GM12878 (cell line): Measurements from ENCODE around the gene OOSP4B. TPM values are rescaled to one million over a fixed set of nuclear protein-coding genes. Genes with fewer than 3 reads are reported as not detected.
"Not testable (repeated sequence)": the region's sequence is repeated elsewhere in the genome, so short reads cannot be mapped to it uniquely, and the experiment has no call there.

Experiments
- ATAC-seq: fragments of 200-7000 bp; cut with Tn5 transposase; 3 replicates; pipeline ENCODE4 v1.9.1; 2020; ENCODE audit warnings: mild to moderate bottlenecking, moderate library complexity
- BruUV-seq: library from RNA; stranded (reverse); fragments of 400-500 nt; replicated peaks from 2 replicates; lab custom pipeline; 2021; lab: Mats Ljungman, UMichigan
- CTCF ChIA-PET: fragments of 300-600 bp; sonication (Branson Sonifier 250); formaldehyde crosslinking; extraction: SDS; loops from one replicate; lab custom pipeline; 2021; ENCODE audit warnings: inconsistent platforms; lab: Yijun Ruan, JAX
- POLR2A ChIA-PET: fragments of 350-600 bp; formaldehyde crosslinking; extraction: SDS; loops from one replicate; lab custom pipeline; 2021; ENCODE audit warnings: inconsistent platforms; lab: Charles Lee
- RAD21 ChIA-PET: fragments of 300-600 bp; sonication (Branson Sonifier 250); formaldehyde crosslinking; loops from one replicate; lab custom pipeline; 2023; ENCODE audit warnings: antibody characterized with exemption; ENCODE audit not compliant: unreplicated experiment; lab: Charles Lee
- SMC1A ChIA-PET: fragments of 300-600 bp; sonication (Branson Sonifier 250); formaldehyde crosslinking; loops from one replicate; lab custom pipeline; 2023; ENCODE audit not compliant: unreplicated experiment, uncharacterized antibody; lab: Charles Lee
- DNase-seq: peaks from one replicate; pipeline ENCODE4 v3.0.0-alpha.2; 2011; ENCODE audit warnings: low read depth, low spot score
- FAIRE-seq: peaks from 3 replicates; lab custom pipeline; 2011; peaks lifted over from hg19 to GRCh38; lab: Jason Lieb, UNC
- H2AFZ ChIP-seq: 2 replicates; pipeline ENCODE4 v1.6.0; 2011; ENCODE audit warnings: low read depth, low read length, control low read depth; ENCODE audit not compliant: control insufficient read depth
- H3K27ac ChIP-seq: 2 replicates; pipeline ENCODE4 v1.5.1; 2011; ENCODE audit warnings: control low read depth; ENCODE audit not compliant: control insufficient read depth, insufficient read depth
- H3K27me3 ChIP-seq, 2 experiments: replicated peaks in 1 of 2; 2 replicates each; pipeline versions ENCODE4 v1.6.0 to v1.6.1; 2011; ENCODE audit warnings: low read length in 1 of 2; ENCODE audit not compliant: control insufficient read depth in 2 of 2, insufficient read depth in 2 of 2
- H3K36me3 ChIP-seq, 2 experiments: 2 replicates each; pipeline ENCODE4 v1.5.1; 2011; ENCODE audit warnings: low read length in 1 of 2; ENCODE audit not compliant: control insufficient read depth in 2 of 2, insufficient read depth in 2 of 2
- H3K4me1 ChIP-seq: 2 replicates; pipeline ENCODE4 v1.6.1; 2011; ENCODE audit warnings: mild to moderate bottlenecking, low read length, moderate library complexity, mixed read lengths; ENCODE audit not compliant: control insufficient read depth, insufficient read depth
- H3K4me2 ChIP-seq: 2 replicates; pipeline ENCODE4 v1.6.0; 2011; ENCODE audit warnings: control low read depth; ENCODE audit not compliant: control insufficient read depth, insufficient read depth
- H3K4me3 ChIP-seq: fragments of 200-600 bp; sonication (generic); 2 replicates; pipeline ENCODE4 v1.5.1; 2016
- H3K79me2 ChIP-seq: 2 replicates; pipeline ENCODE4 v1.6.0; 2011; ENCODE audit warnings: low read length; ENCODE audit not compliant: control insufficient read depth, insufficient read depth
- H3K9ac ChIP-seq: 2 replicates; pipeline ENCODE4 v1.8.0; 2011; ENCODE audit warnings: low read length, control low read depth, mixed read lengths; ENCODE audit not compliant: control insufficient read depth, insufficient read depth
- H3K9me3 ChIP-seq: replicated peaks from 3 replicates; pipeline ENCODE4 v1.5.1; 2011; ENCODE audit warnings: mild to moderate bottlenecking, low read length; ENCODE audit not compliant: control insufficient read depth, insufficient read depth
- H4K20me1 ChIP-seq: 2 replicates; pipeline ENCODE4 v1.6.0; 2011; ENCODE audit not compliant: control insufficient read depth, insufficient read depth
- GABPA ChIP-seq: IDR thresholded peaks from 2 replicates; pipeline ENCODE4 v1.6.1; 2014; ENCODE audit warnings: antibody characterized with exemption, low read depth, mild to moderate bottlenecking, inconsistent platforms
- SIN3A ChIP-seq: IDR thresholded peaks from 2 replicates; pipeline ENCODE4 v1.6.1; 2012; ENCODE audit warnings: low read depth, low read length, improper control_type of control experiment
- TCF7 ChIP-seq: IDR thresholded peaks from 2 replicates; pipeline ENCODE4 v1.6.1; 2014; ENCODE audit warnings: antibody characterized with exemption, borderline replicate concordance
- ZNF592 ChIP-seq: fragments of 450-650 bp; IDR thresholded peaks from 2 replicates; pipeline ENCODE4 v1.6.1; 2017; ENCODE audit warnings: mild to moderate bottlenecking, moderate library complexity
- WGBS: methylation state at CpG from one replicate; pipeline ENCODE4 v1.1.6; 2016; ENCODE audit warnings: low lambda C conversion rate; ENCODE audit not compliant: insufficient replicate concordance, insufficient coverage; ENCODE audit errors: missing lambda C conversion rate; 5-methylcytosine and 5-hydroxymethylcytosine counted together
- in situ Hi-C: fragments of 300-500 bp; cut with MboI; formaldehyde crosslinking; loops from 9 replicates; pipeline ENCODE4 v1.14.3; 2018; ENCODE audit warnings: mixed read lengths
- intact Hi-C: fragments of 100-400 bp; cut with micrococcal nuclease; formaldehyde crosslinking; loops from one replicate; pipeline ENCODE4 v1.14.2; 2022; ENCODE audit not compliant: unreplicated experiment
- polyA plus RNA-seq, 11 experiments: library from polyadenylated mRNA; depleted of rRNA in 4 of 11; unstranded in 6 of 11; stranded (reverse) in 5 of 11; fragments of >200 nt; fragmentation: Nextera tagmentation in 4 of 11; fragmentation: Illumina TruSeq in 1 of 11; extraction: Ambion mirVana in 4 of 11; extraction: Trizol in 1 of 11; gene quantifications; 1 replicate in 1 of 11; 2 replicates in 10 of 11; pipeline versions ENCODE4 v1.2.1 to v1.2.3, GENCODE V29; 2011 to 2016; ENCODE audit warnings: inconsistent platforms in 2 of 11, missing spikeins in 2 of 11, low read depth in 1 of 11
- total RNA-seq, 4 experiments: library from RNA; depleted of rRNA in 3 of 4; stranded (reverse); fragments of >200 nt in 3 of 4; fragmentation: Illumina TruSeq in 1 of 4; extraction: Trizol in 1 of 4; gene quantifications; 2 replicates each; pipeline versions ENCODE4 v1.2.1 to v1.2.3, GENCODE V29; 2013 to 2021

OOSP4B gene
- total and polyA plus RNA-seq, 10 of the 15 experiments (the other 5 are each of a cell fraction or from before 2014, with no cell fraction given) = not detected

- H2AFZ ChIP-seq, H4K20me1 ChIP-seq, SMC1A ChIA-PET, H3K27ac ChIP-seq, H3K27me3 ChIP-seq, DNase-seq, FAIRE-seq, H3K4me3 ChIP-seq, RAD21 ChIA-PET, H3K9ac ChIP-seq, H3K79me2 ChIP-seq, in situ Hi-C loops, intact Hi-C loops, BruUV-seq, H3K36me3 ChIP-seq, H3K4me2 ChIP-seq, CTCF ChIA-PET, H3K4me1 ChIP-seq, ATAC-seq, H3K9me3 ChIP-seq, POLR2A ChIA-PET: not testable (repeated sequence)
- WGBS = 47% methylated on average over 3 of the region's 3 CpGs
Observed at GRCh38 chr11:60050839-60051238, 33.9 kb downstream of the OOSP4B start.

- H3K9me3 ChIP-seq = no peaks in the 10 kb centered on the region
- intact Hi-C loops = no loop called here
- BruUV-seq = no TSS peak
- CTCF ChIA-PET = no interaction called here
- H3K4me1 ChIP-seq = no peaks in the 10 kb centered on the region
- DNase-seq (no peak), FAIRE-seq (no peak), ATAC-seq (no peak)
- H3K4me3 ChIP-seq = no peak within 1 kb of the TSS
- no peak within 1 kb of the TSS for H2AFZ ChIP-seq
- H3K27ac ChIP-seq = no peak within 1 kb of the TSS
- in situ Hi-C loops = no loop called here
- RAD21 ChIA-PET = interaction anchor here (0.9 kb wide), 1 partner anchor 195 kb away, joined by 3 read pairs; no protein-coding TSS in a partner anchor
- TF ChIP-seq SIN3A = no peak
- no peak for TF ChIP-seq ZNF592
- TF ChIP-seq TCF7 = no peak
- no peak for TF ChIP-seq GABPA
- H3K9ac ChIP-seq = no peak within 1 kb of the TSS
- H3K79me2 ChIP-seq = no peaks in the 10 kb centered on the region
- WGBS = 39% methylated on average over 8 of the region's 8 CpGs
- no peak within 1 kb of the TSS for H3K4me2 ChIP-seq
- H4K20me1 ChIP-seq = no peaks in the 10 kb centered on the region
- peaks cover 0 to 1% of the 10 kb centered on the region in 2 experiments; a peak in 2 of 4 replicates for H3K27me3 ChIP-seq
- no peaks in the 10 kb centered on the region for H3K36me3 ChIP-seq
- POLR2A ChIA-PET = no interaction called here
- SMC1A ChIA-PET = no interaction called here
Observed at GRCh38 chr11:60056349-60056969, 39.5 kb downstream of the OOSP4B start, which contains the start of gene MS4A3. TSS of gene MS4A3 (plus strand) at chr11:60056665. CDS start at chr11:60061161, 4,496 bp downstream.
